Activated gamma-delta T cell treated with anti-CD3 and anti-CD28 coated beads, Interleukin-2, amount 50 U/mL, for 16 hours (primary cell): ENCODE results near the gene ABLIM1.

Experiments used
- DNase-seq: peaks from one replicate; pipeline ENCODE4 v3.0.0-alpha.2; 2020; ENCODE audit warnings: low read depth

ABLIM1 gene

GRCh38 chr10:114408112-114408967 is 249.7 kb downstream of the ABLIM1 start:
- DNase-seq: no peak

GRCh38 chr10:114406455-114406854 is 251.6 kb downstream of the ABLIM1 start:
- no peak for DNase-seq

GRCh38 chr10:114405011-114405350 is 253.1 kb downstream of the ABLIM1 start:
- DNase-seq: no peak

- DNase-seq: no peak
Observed at GRCh38 chr10:114404171-114405010, 253.7 kb downstream of the ABLIM1 start, which contains the start of gene AFAP1L2. Gene AFAP1L2 (minus strand): TSS chr10:114404502. CDS start chr10:114404455, 47 bp downstream.

GRCh38 chr10:114403541-114404161 is 254.4 kb downstream of the ABLIM1 start:
- no peak for DNase-seq

- DNase-seq: no peak
Observed at GRCh38 chr10:114402871-114403540, 255.1 kb downstream of the ABLIM1 start.

GRCh38 chr10:114402233-114402632 is 255.8 kb downstream of the ABLIM1 start:
- DNase-seq: no peak

GRCh38 chr10:114401195-114401791 is 256.8 kb downstream of the ABLIM1 start:
- DNase-seq: no peak

GRCh38 chr10:114400091-114400490 is 258.0 kb downstream of the ABLIM1 start:
- DNase-seq: no peak

- DNase-seq: no peak
Observed at GRCh38 chr10:114399576-114399975, 258.5 kb downstream of the ABLIM1 start.

GRCh38 chr10:114398587-114399331 is 259.3 kb downstream of the ABLIM1 start:
- no peak for DNase-seq

GRCh38 chr10:114397651-114398145 is 260.4 kb downstream of the ABLIM1 start:
- DNase-seq: no peak

- DNase-seq: no peak
Observed at GRCh38 chr10:114396464-114396863, 261.6 kb downstream of the ABLIM1 start.

GRCh38 chr10:114395366-114396022 is 262.6 kb downstream of the ABLIM1 start:
- DNase-seq: no peak

GRCh38 chr10:114394531-114394930 is 263.5 kb downstream of the ABLIM1 start:
- DNase-seq: no peak

- no peak for DNase-seq
Observed at GRCh38 chr10:114393886-114394285, 264.2 kb downstream of the ABLIM1 start.

GRCh38 chr10:114393482-114393881 is 264.6 kb downstream of the ABLIM1 start:
- DNase-seq: no peak

- no peak for DNase-seq
Observed at GRCh38 chr10:114392112-114392835, 265.8 kb downstream of the ABLIM1 start.

GRCh38 chr10:114391599-114391998 is 266.5 kb downstream of the ABLIM1 start:
- DNase-seq: no peak
